Left renal cortex interstitium (tissue), 4 donors: ENCODE measurements around the gene ARID3A. TPM values are rescaled to one million over a fixed set of nuclear protein-coding genes. Genes with fewer than 3 reads are reported as not detected.

Experiments used
- DNase-seq, 4 donors: peaks; one replicate each; pipeline ENCODE4 v3.0.0-alpha.2; 2013; ENCODE audit warnings: low read depth in 4 of 4, low spot score in 2 of 4, missing footprints in 1 of 4
- polyA plus RNA-seq, 4 donors: library from polyadenylated mRNA; unstranded; fragments of 120-200 nt; gene quantifications; one replicate each; pipeline ENCODE4 v1.2.1, GENCODE V29; 2013; ENCODE audit not compliant: insufficient read length in 4 of 4

Gene ARID3A
- polyA plus RNA-seq, 4 donors, result 16.3 to 37.2 (median 29.1) TPM

DNA sequence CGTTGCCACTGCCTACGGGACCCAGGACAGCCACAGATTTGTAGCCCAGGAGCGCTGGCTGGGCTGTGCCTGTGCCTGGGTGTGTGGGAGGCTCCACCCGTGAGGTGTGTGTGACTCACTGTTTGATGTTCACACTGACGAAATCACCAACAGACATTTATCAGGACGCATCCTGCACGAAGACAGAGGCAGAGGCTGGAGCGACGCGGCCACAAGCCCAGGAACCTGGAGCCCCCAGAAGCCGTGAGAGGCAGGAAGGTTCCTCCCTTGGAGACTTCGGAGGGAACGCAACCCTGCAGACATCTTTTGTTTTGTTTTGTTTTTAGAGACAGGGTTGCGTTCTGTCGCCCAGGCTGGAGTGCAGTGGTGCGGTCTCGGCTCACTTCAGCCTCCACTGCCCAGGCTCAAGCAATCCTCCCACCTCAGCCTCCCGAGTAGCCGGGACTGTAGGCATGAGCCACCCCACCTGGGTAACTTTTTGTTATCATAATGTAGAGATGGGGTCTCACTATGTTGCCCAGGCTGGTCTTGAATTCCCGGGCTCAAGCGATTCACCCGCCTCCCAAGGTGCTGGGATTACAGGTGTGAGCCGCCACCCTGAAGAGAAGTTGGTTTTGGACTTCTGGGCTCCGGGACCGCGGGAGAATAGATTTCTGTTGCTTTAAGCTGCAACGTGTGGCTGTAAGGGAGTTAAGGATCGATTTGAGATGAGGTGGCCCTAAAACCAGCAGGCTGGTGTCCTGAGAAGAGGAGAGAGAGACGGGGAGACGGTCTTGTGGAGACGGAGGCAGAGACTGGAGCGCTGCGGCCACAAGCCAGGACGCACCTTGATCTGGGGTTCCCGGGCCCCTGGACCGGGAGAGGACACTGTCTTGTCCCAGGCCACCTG is 33.4 kb downstream of the ARID3A start:
- no peak for DNase-seq

GRCh38 chr19:960020-960419 is 34.2 kb downstream of the ARID3A start:
- DNase-seq, result no peak

- no peak for DNase-seq
Measured at GRCh38 chr19:960601-960938, 34.7 kb downstream of the ARID3A start.

DNA sequence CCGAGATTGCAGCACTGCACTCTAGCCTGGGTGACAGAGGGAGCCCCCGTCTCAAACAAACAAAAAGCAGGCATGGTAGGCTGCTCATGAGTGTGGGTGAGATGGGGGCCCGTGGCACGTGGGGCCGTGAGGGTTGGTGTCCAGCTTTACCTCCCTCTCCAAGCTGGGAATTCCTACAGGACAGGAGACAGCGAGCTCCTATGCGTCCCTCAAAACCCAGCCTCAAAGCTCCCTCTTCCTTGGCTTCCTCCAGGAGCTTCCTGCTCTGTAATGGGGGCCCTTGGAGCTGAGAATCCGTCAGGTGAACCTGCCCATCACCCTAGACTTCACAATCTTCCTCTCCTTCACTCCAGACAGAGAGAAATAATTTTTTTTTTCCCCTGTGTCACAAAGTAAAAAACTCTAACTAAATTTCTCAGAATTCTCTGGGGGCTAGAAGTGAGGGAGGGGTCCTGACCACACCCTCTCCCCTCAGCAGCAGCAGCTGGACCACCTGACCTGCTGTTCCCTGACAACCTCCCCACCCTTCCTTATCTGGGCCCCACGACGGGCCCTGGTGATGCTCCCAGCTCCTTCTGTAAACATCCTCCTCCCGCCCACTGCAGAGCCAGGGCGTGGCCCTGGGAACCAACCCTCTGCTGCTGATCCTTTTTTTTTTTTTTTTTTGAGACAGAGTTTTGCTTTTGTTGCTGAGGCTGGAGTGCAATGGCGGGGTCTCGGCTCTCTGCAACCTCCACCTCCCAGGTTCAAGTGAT is 36.2 kb downstream of the ARID3A start:
- DNase-seq, result no peak

GRCh38 chr19:962683-963400 is 37.0 kb downstream of the ARID3A start:
- DNase-seq, result no peak

DNA sequence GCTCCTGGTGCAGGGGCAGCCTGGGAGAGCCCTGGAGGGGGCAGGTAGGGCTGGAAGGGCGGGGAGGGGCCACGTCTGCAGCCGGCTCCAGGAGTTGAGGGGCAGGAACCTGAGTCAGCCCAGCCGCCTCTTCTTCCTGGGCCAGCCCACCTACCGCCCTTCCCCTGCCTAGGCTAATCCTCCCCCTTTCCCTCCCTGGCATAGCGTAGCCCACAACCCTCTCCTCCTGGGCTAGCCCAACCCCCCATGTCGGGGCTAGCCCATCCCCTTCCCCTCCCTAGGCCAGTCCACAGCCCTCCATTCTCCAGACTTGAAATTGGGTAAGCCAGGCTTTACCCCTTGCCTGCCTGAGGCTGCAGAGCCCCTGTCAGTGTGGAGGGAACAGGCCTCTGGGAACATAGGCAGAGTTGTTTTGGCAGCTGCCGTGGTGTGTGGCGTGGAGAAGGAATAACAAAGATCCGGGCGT is 37.7 kb downstream of the ARID3A start:
- no peak for DNase-seq

DNA sequence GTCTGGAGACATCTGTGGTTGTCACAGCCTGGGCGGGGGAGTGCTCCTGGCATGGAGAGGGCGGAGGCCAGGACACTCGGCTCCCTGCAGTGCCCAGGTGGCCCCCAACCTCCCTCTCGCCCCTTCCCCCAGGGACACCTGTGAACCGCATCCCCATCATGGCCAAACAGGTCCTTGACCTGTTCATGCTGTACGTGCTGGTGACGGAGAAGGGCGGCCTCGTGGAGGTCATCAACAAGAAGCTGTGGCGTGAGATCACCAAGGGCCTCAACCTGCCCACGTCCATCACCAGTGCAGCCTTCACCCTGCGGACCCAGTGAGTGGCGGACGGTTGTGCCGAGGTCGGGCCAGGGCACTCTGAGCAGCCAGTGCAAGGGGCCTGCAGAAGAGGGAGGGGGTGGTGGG is 38.3 kb downstream of the ARID3A start:
- no peak for DNase-seq

GRCh38 chr19:964761-965694 is 39.2 kb downstream of the ARID3A start:
- DNase-seq, result no peak

DNA sequence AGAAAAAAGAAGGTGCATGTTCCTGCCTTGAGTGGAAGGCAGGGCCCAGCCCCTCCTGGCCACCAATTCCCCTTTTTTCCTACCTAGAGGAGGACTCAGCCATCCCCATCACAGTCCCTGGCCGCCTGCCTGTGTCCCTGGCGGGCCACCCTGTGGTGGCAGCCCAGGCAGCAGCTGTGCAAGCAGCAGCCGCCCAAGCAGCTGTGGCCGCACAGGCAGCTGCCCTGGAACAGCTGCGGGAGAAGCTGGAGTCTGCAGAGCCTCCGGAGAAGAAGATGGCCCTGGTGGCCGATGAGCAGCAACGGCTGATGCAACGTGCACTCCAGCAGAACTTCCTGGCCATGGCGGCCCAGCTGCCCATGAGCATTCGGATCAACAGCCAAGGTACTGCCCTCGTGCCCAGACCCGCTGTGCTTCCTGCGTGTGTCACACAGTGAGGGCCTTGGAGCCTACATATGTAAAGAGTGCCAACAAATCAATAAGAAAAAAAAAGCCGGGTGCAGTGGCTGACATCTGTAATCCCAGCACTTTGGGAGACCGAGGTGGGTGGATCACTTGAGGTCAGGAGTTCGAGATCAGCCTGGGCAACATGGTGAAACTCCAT is 40.8 kb downstream of the ARID3A start:
- no peak for DNase-seq

- DNase-seq, result no peak
Measured at GRCh38 chr19:970695-971094, 44.9 kb downstream of the ARID3A start.

DNA sequence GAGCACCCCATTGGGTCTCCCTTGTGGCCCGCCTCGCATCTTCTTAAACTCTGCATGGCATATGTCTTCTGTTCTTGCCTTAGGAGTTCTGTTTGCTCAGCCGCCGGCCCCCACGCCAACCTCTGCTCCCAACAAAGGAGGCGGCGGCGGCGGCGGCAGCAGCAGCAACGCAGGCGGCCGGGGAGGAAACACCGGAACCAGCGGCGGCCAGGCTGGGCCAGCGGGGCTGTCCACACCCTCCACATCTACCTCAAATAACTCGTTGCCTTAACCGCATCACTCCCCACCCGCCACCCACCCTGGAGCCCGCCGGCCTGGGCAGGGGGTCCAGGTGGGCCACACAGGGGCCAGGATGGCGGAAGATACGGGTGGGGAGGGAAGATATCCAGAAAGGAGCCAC is 46.0 kb downstream of the ARID3A start:
- no peak for DNase-seq

- no peak for DNase-seq
Measured at GRCh38 chr19:972281-972680, 46.4 kb downstream of the ARID3A start.

GRCh38 chr19:973726-974563 is 48.1 kb downstream of the ARID3A start:
- no peak for DNase-seq

GRCh38 chr19:974564-975257 is 48.9 kb downstream of the ARID3A start:
- DNase-seq, result no peak

- DNase-seq, result no peak
Measured at GRCh38 chr19:976476-976875, 50.6 kb downstream of the ARID3A start.

DNA sequence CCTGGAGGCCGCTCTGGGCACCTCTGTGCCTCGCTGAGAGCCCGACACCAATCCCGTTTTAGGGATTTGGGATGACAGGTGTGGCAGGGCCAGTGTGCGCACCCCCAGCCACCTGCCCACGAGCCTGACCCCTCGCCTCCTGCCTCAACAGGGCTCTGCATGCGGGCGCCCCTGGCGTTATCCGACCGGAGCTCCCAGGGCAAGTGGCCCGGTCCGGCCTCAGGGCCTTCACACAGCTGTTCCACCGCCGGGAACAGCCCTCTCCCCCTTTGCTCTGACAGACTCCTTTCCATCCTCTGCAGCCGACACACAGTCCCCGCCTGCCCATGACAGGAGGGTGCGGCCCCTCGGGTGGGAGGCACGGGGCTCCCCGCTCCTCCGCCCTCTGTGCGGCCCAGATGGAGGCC is 51.2 kb downstream of the ARID3A start:
- DNase-seq, result no peak

- no peak for DNase-seq
Measured at GRCh38 chr19:979318-979741, 53.5 kb downstream of the ARID3A start.
